Superior temporal gyrus (tissue), 1 donor: ENCODE measurements around the gene CDC6.

ENCODE experiments used
- DNase-seq: peaks from one replicate; pipeline ENCODE4 v3.0.0-alpha.2; 2016; ENCODE audit errors: extremely low spot score

The CDC6 gene

GRCh38 chr17:40322358-40323315, 35.0 kb downstream of the CDC6 start:
- no peak for DNase-seq

- DNase-seq: no peak
These were observed 36.0 kb downstream of the CDC6 start for GRCh38 chr17:40323391-40324381.

GRCh38 chr17:40325156-40326013, 37.7 kb downstream of the CDC6 start:
- DNase-seq: no peak

- no peak for DNase-seq
These were observed 38.5 kb downstream of the CDC6 start for GRCh38 chr17:40326014-40326831.

GRCh38 chr17:40326832-40327199, 39.1 kb downstream of the CDC6 start:
- DNase-seq: no peak

GRCh38 chr17:40327244-40327729, 39.6 kb downstream of the CDC6 start:
- no peak for DNase-seq

GRCh38 chr17:40327735-40328385, 40.2 kb downstream of the CDC6 start:
- no peak for DNase-seq

- DNase-seq: no peak
These were observed 40.7 kb downstream of the CDC6 start for GRCh38 chr17:40328386-40328766.

GRCh38 chr17:40329839-40330794, 42.4 kb downstream of the CDC6 start:
- DNase-seq: no peak

- DNase-seq: no peak
These were observed 43.3 kb downstream of the CDC6 start for GRCh38 chr17:40330850-40331470.

GRCh38 chr17:40331743-40332641, 44.3 kb downstream of the CDC6 start:
- DNase-seq: no peak

- no peak for DNase-seq
These were observed 46.2 kb downstream of the CDC6 start for GRCh38 chr17:40333781-40334448.

- no peak for DNase-seq
These were observed 47.9 kb downstream of the CDC6 start for GRCh38 chr17:40335620-40336019.

- no peak for DNase-seq
These were observed 49.7 kb downstream of the CDC6 start for GRCh38 chr17:40337351-40337750.

- DNase-seq: no peak
These were observed 50.4 kb downstream of the CDC6 start for GRCh38 chr17:40338058-40338457.

GRCh38 chr17:40338941-40339649, 51.4 kb downstream of the CDC6 start:
- no peak for DNase-seq
